Stomach (tissue), 4 donors: ENCODE measurements around the gene IL2RA.

Experiments
- CTCF ChIP-seq, 7 experiments: fragments of 450-650 bp in 4 of 7; fragments of 200-600 bp in 3 of 7; sonication (generic) in 3 of 7; IDR thresholded peaks; one replicate each; pipeline ENCODE4 v1.5.1; 2016 to 2019; ENCODE audit warnings: antibody characterized with exemption in 7 of 7, control low read depth in 2 of 7, mild to moderate bottlenecking in 1 of 7
- POLR2A ChIP-seq, 4 donors: fragments of 450-650 bp; IDR thresholded peaks; one replicate each; pipeline ENCODE4 v1.6.1; 2016; ENCODE audit warnings: antibody characterized with exemption in 4 of 4, control low read depth in 2 of 4, mild to moderate bottlenecking in 1 of 4, moderate library complexity in 1 of 4
- POLR2AphosphoS5 ChIP-seq, 3 donors: sonication (generic); formaldehyde crosslinking; IDR thresholded peaks; one replicate each; pipeline ENCODE4 v1.6.1; 2016; ENCODE audit warnings: antibody characterized with exemption in 3 of 3

GRCh38 chr10:5963071-5963470 lies 99.1 kb downstream of the IL2RA start:
- TF ChIP-seq POLR2A (IDR thresholded peaks at IDR 0.05): no peak
- TF ChIP-seq CTCF (IDR thresholded peaks at IDR 0.05): no peak
- no peak for TF ChIP-seq POLR2AphosphoS5 (IDR thresholded peaks at IDR 0.05)
